Spleen (tissue), 11 donors: ENCODE results near the gene VPS9D1. TPM values are rescaled to one million over a fixed set of nuclear protein-coding genes. Genes with fewer than 3 reads are reported as not detected.

ENCODE experiments used
- DNase-seq: peaks from one replicate; pipeline ENCODE4 v3.0.0-alpha.2; 2020
- H3K27ac ChIP-seq, 8 donors: fragments of 200-600 bp; sonication (generic) in 7 of 8; 1 replicate in 4 of 8; 2 replicates in 4 of 8; pipeline versions ENCODE4 v1.5.0 to v1.8.0; 2016 to 2021; ENCODE audit warnings: inconsistent platforms in 4 of 8, mild to moderate bottlenecking in 4 of 8, moderate library complexity in 1 of 8
- H3K27me3 ChIP-seq, 7 donors: fragments of 200-600 bp; sonication (generic) in 6 of 7; replicated peaks in 1 of 7; 1 replicate in 4 of 7; 2 replicates in 3 of 7; pipeline versions ENCODE4 v1.5.0 to v1.8.0; 2016 to 2021; ENCODE audit warnings: inconsistent platforms in 3 of 7, mild to moderate bottlenecking in 1 of 7
- H3K36me3 ChIP-seq, 6 donors: fragments of 200-600 bp; sonication (generic) in 5 of 6; 1 replicate in 4 of 6; 2 replicates in 2 of 6; pipeline versions ENCODE4 v1.5.0 to v1.8.0; 2016 to 2021; ENCODE audit warnings: inconsistent platforms in 2 of 6
- H3K4me1 ChIP-seq, 6 donors: fragments of 200-600 bp; sonication (generic) in 5 of 6; 1 replicate in 3 of 6; 2 replicates in 3 of 6; pipeline versions ENCODE4 v1.5.0 to v1.8.0; 2016 to 2021; ENCODE audit warnings: inconsistent platforms in 3 of 6
- H3K4me3 ChIP-seq, 8 donors: fragments of 200-600 bp; sonication (generic) in 7 of 8; 1 replicate in 4 of 8; 2 replicates in 4 of 8; pipeline versions ENCODE4 v1.5.0 to v1.8.0; 2016 to 2021; ENCODE audit warnings: inconsistent platforms in 4 of 8, mild to moderate bottlenecking in 4 of 8, moderate library complexity in 2 of 8
- H3K9me3 ChIP-seq, 8 donors: fragments of 200-600 bp; sonication (generic) in 7 of 8; 1 replicate in 4 of 8; 2 replicates in 4 of 8; pipeline versions ENCODE4 v1.5.0 to v1.8.0; 2016 to 2021; ENCODE audit warnings: inconsistent platforms in 4 of 8
- POLR2A ChIP-seq, 3 donors: fragments of 450-650 bp; IDR thresholded peaks; one replicate each; pipeline ENCODE4 v1.5.1; 2017; ENCODE audit warnings: antibody characterized with exemption in 3 of 3, mild to moderate bottlenecking in 1 of 3
- POLR2AphosphoS5 ChIP-seq, 3 donors: sonication (generic); formaldehyde crosslinking; IDR thresholded peaks; one replicate each; pipeline ENCODE4 v1.5.1; 2017; ENCODE audit warnings: antibody characterized with exemption in 3 of 3
- WGBS, 5 donors: extraction: QIAGEN DNeasy Blood & Tissue Kit in 3 of 5; methylation state at CpG; one replicate each; pipeline versions ENCODE4 v1.1.5 to v1.1.7; 2013 to 2018; 5-methylcytosine and 5-hydroxymethylcytosine counted together
- intact Hi-C: fragments of 100-400 bp; cut with DNase I; formaldehyde crosslinking; loops from one replicate; pipeline ENCODE4 v1.15.0; 2023; ENCODE audit warnings: low total_unique reads
- polyA plus RNA-seq, 3 donors: library from polyadenylated mRNA; stranded (reverse); fragments of 200-250 nt; gene quantifications; one replicate each; pipeline ENCODE4 v1.2.1, GENCODE V29; 2013
- total RNA-seq, 7 donors: library from RNA; depleted of rRNA in 3 of 7; stranded (reverse); fragments of >200 nt in 3 of 7; fragmentation: NEBNext Ultra II Directional in 4 of 7; extraction: Animal tissue kit (Norgen Biotek cat#: 25700) in 4 of 7; gene quantifications; one replicate each; pipeline versions ENCODE4 v1.1.0 to v1.2.1, GENCODE V29; 2016 to 2021
- TF ChIP-seq, protein P1 (sequence below), 11 experiments: fragments of 200-600 bp in 7 of 11; fragments of 450-650 bp in 4 of 11; sonication (generic) in 4 of 11; IDR thresholded peaks in 8 of 11; conservative IDR thresholded peaks in 3 of 11; 1 replicate in 7 of 11; 2 replicates in 4 of 11; pipeline versions ENCODE4 v1.4.0 to v1.8.0; 2016 to 2021; ENCODE audit warnings: antibody characterized with exemption in 11 of 11, inconsistent platforms in 4 of 11, mild to moderate bottlenecking in 1 of 11
- donor health status: healthy with polysubstance abuse.
- donor health status: DM: no; HTN: no; CAD: no; lungs with moderate emphysema.
- donor health status: DM: no; HTN: no; CAD: no.
- donor health status: Bipolar disorder and iron deficiency.
- donor health status: healthy.
- donor health status: DM: no; HTN: no; CAD: no.
- donor health status: DM: yes; HTN: yes; CAD: no.

The VPS9D1 gene
- total and polyA plus RNA-seq, 10 donors, result 6.0 to 37.2 (median 19.3) TPM

DNA sequence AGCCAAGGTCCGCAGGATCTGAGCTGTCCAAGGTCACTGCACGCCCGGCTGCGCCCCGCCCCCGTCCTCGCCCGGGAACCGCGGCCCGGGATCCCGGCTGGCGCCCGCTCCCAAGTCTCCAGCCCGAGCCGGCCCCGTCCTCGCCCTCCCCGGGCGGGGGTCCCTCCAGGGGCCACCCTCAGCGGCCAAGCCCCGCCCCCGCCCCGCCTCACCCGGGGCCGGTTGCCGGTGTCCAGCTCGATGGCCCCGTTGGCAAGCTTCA, 216 bp downstream of the VPS9D1 start:
- no peak for TF ChIP-seq POLR2A (IDR thresholded peaks at IDR 0.05)
- no peak for TF ChIP-seq POLR2AphosphoS5 (IDR thresholded peaks at IDR 0.05)
- TF ChIP-seq, protein P1, sequence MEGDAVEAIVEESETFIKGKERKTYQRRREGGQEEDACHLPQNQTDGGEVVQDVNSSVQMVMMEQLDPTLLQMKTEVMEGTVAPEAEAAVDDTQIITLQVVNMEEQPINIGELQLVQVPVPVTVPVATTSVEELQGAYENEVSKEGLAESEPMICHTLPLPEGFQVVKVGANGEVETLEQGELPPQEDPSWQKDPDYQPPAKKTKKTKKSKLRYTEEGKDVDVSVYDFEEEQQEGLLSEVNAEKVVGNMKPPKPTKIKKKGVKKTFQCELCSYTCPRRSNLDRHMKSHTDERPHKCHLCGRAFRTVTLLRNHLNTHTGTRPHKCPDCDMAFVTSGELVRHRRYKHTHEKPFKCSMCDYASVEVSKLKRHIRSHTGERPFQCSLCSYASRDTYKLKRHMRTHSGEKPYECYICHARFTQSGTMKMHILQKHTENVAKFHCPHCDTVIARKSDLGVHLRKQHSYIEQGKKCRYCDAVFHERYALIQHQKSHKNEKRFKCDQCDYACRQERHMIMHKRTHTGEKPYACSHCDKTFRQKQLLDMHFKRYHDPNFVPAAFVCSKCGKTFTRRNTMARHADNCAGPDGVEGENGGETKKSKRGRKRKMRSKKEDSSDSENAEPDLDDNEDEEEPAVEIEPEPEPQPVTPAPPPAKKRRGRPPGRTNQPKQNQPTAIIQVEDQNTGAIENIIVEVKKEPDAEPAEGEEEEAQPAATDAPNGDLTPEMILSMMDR (IDR thresholded peaks at IDR 0.05 in 8 of 11, conservative IDR thresholded peaks at IDR 0.05 in 3 of 11), result no peak
- DNase-seq, result peak; percentile 91
- H3K27ac ChIP-seq, result peak overlapping the region; percentile 91 to 100 (median 98)
- 0 to 1% (median 0%) methylated on average over 13 to 29 of the region's 29 CpGs for WGBS, 5 donors
- H3K4me1 ChIP-seq, result peaks cover 31 to 66% (median 54%) of the 10 kb centered on the region in 6 donors
- intact Hi-C loops, result no loop called here
- peaks cover 0 to 39% (median 24%) of the 10 kb centered on the region in 6 donors for H3K36me3 ChIP-seq
- H3K9me3 ChIP-seq, result no peaks in the 10 kb centered on the region
- H3K4me3 ChIP-seq, result peak overlapping the region; percentile 66 to 99 (median 96)
- H3K27me3 ChIP-seq, result no peaks in the 10 kb centered on the region

DNA sequence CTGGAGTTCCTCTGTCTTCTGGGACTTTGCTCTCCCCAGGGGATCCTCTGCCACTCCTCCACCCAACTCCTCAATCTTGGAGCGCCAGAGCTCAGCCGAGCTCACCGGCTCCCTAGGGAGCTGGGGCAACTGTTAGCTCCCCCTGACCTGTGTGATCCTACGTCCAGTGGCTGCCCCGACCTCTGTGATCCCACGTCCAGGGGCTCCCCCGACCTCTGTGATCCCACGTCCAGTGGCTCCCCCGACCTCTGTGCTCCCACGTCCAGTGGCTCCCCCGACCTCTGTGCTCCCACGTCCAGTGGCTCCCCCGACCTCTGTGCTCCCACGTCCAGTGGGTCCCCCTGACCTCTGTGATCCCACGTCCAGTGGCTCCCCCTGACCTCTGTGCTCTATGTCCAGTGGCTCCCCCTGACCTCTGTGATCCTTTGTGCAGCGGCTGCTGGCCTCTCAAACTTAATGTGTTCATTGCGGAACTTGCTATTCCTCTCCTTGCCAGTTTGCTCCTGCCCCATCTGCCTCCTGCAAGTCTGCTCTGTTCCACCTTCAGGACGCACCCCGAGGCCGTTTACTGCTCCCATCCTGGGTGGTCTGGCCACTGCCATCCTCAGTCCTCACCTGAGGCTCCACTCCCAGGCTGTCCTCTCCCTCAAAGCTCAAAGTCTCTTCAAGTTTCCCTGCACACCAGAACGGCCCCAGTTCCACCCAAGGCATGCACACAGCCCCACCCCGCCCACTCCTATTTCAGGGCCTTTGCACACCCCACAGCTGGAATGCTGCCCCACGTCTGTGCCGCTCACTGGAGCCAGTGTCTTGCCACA, 2.8 kb downstream of the VPS9D1 start:
- no peaks in the 10 kb centered on the region for H3K9me3 ChIP-seq
- peaks cover 9 to 46% (median 29%) of the 10 kb centered on the region in 6 donors for H3K4me1 ChIP-seq
- WGBS, 5 donors, result 84 to 92% (median 89%) methylated on average over 24 of the region's 24 CpGs
- TF ChIP-seq, protein P1 (IDR thresholded peaks at IDR 0.05 in 8 of 11, conservative IDR thresholded peaks at IDR 0.05 in 3 of 11), result no peak
- TF ChIP-seq POLR2AphosphoS5 (IDR thresholded peaks at IDR 0.05), result peak in 1 of 3 donors; percentile 5
- DNase-seq, result peak; percentile 72
- no peak overlapping the region for H3K4me3 ChIP-seq
- intact Hi-C loops, result no loop called here
- H3K27me3 ChIP-seq, result peaks cover 0 to 2% (median 0%) of the 10 kb centered on the region in 7 donors
- H3K27ac ChIP-seq, result peak overlapping the region in 2 of 8 donors; percentile 99 to 100
- H3K36me3 ChIP-seq, result peaks cover 0 to 13% (median 2%) of the 10 kb centered on the region in 6 donors

DNA sequence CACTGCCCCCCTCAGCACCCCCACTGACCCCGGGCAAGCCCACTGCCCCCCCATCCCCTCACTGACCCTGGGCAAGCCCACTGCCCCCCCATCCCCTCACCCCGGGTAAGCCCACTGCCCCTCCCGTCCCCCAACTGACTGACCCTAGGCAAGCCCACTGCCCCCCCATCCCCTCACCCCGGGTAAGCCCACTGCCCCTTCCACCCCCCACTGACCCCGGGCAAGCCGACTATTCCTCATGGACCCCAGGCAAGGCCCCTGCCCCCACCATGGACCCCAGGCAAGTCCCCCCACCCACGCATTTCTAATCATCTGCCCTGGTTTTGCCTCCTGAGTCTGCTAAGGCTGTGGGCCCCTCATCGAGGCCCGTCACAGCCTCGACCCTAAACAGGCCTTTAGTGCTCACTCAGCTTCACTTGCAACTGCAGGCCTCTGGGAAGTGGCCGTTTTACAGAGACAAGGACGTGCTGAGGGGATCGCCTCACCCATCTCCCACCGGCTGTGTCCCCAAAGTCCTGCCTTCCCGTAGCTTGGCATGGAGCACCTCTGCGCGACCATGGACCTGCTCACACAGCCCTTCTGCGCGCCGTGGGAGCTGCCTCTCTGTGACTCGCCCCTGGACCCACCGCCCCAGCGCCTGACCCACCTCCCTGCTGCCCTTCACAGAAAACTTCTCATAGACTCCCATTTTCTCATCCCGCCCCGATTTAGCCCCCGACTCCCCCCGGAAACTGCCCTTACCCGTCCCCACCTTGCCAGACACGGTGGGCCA, 3.6 kb downstream of the VPS9D1 start:
- H3K27ac ChIP-seq, result no peak overlapping the region
- peaks cover 0 to 10% (median 0%) of the 10 kb centered on the region in 7 donors for H3K27me3 ChIP-seq
- TF ChIP-seq POLR2AphosphoS5 (IDR thresholded peaks at IDR 0.05), result peak in 2 of 3 donors; percentile 24 to 62
- TF ChIP-seq POLR2A (IDR thresholded peaks at IDR 0.05), result no peak
- intact Hi-C loops, result no loop called here
- no peaks in the 10 kb centered on the region for H3K9me3 ChIP-seq
- peak; percentile 75 for DNase-seq
- peaks cover 9 to 46% (median 27%) of the 10 kb centered on the region in 6 donors for H3K4me1 ChIP-seq
- WGBS, 5 donors, result 88 to 95% (median 92%) methylated on average over 19 to 29 of the region's 29 CpGs
- peaks cover 0 to 10% (median 0%) of the 10 kb centered on the region in 6 donors for H3K36me3 ChIP-seq
- no peak overlapping the region for H3K4me3 ChIP-seq

DNA sequence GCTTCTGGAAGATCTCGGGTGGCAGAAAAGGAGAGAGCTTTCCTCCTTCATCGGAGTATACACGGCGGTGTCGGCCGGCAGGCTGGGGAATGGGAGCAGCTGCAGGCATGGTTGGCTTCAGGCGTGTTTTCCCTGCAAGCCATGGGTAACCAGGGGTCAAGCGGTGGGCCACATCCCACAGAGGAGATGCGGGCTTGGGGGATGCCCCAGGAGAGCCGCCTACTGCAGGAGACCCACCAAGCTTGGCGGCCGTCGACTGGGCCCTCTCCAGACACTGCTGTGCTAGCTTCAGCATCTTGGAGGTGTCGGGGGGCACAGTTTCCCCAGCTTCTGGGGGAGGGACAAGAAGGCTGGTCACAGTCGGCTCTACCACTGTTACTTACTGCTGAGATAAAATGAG, 4.2 kb downstream of the VPS9D1 start:
- Histone ChIP-seq H3K27ac (no peak overlapping the region), H3K9me3 (no peaks in the 10 kb centered on the region), H3K4me3 (no peak overlapping the region), H3K36me3 (peaks cover 0 to 10% (median 0%) of the 10 kb centered on the region in 6 donors), H3K4me1 (peaks cover 13 to 49% (median 33%) of the 10 kb centered on the region in 6 donors), H3K27me3 (peaks cover 0 to 15% (median 0%) of the 10 kb centered on the region in 7 donors)
- TF ChIP-seq, protein P1 (IDR thresholded peaks at IDR 0.05 in 8 of 11, conservative IDR thresholded peaks at IDR 0.05 in 3 of 11), result no peak
- no peak for TF ChIP-seq POLR2A (IDR thresholded peaks at IDR 0.05)
- TF ChIP-seq POLR2AphosphoS5 (IDR thresholded peaks at IDR 0.05), result peak in 2 of 3 donors; percentile 28 to 31
- 90 to 94% (median 92%) methylated on average over 11 to 15 of the region's 15 CpGs for WGBS, 5 donors
- intact Hi-C loops, result no loop called here
- DNase-seq, result peak; percentile 74
